Heart left ventricle (tissue), 13 donors: ENCODE data around the gene HLA-B.

Source experiments
- POLR2A ChIP-seq, 2 donors: fragments of 450-650 bp; IDR thresholded peaks; one replicate each; pipeline ENCODE4 v1.6.1; 2017; ENCODE audit warnings: antibody characterized with exemption in 2 of 2, mild to moderate bottlenecking in 2 of 2, moderate library complexity in 2 of 2
- TF ChIP-seq, protein P1 (sequence below), 12 donors: fragments of 200-600 bp; sonication (generic) in 4 of 12; IDR thresholded peaks; one replicate each; pipeline versions ENCODE4 v1.5.0 to v1.8.0; 2018 to 2022; ENCODE audit warnings: antibody characterized with exemption in 12 of 12, mild to moderate bottlenecking in 5 of 12
- donor health status: ischemic (EF 13 %, LVEDD 7.1; RV severe dilation, severe dysfunction).
- donor health status: DM: no; HTN: yes; CAD: no.
- donor health status: DM: no; HTN: no; CAD: no.
- donor health status: ischemic (EF 25% LVEDD 6.9; RV normal size, moderate dysfunction).
- donor health status: ischemic (EF 25% LVEDD 5.7; RV mildly dilated, moderate dysfunction).
- donor health status: ischemic (EF 35%, LVEDD 5.7; RV mildly dilated, moderate dysfunction).
- donor health status: nonischemic (EF 11% LVEDD 7.7; RV severe dilation, severe dysfunction).
- donor health status: DM: yes; HTN: yes; CAD: no.
- donor health status: PGD.
- donor health status: ischemic (EF 29% LVEDD 5.4; RV normal size, mild dysfunction).
- donor health status: nonischemic (EF 23%, LVEDD 6.1; RV moderate dilation, normal function).

DNA sequence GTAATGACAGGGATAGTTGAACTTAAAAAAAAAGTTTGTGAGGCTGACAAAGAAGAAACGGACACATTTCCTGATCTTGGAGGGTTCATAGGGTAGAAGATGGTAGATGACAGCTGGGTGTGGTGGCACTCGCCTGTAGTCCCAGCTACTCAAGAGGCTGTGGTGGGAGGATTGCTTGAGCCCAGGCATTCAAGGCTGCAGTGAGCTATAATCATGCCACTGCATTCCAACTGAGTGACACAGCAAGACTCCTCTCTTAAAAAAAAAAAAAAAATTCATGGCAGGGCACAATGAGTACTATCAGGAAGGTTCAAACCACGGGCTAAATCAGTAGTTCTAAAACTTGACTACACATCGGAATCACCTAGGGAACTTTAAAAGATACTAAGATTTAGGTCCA, 44.4 kb upstream of the HLA-B start:
- TF ChIP-seq, protein P1, sequence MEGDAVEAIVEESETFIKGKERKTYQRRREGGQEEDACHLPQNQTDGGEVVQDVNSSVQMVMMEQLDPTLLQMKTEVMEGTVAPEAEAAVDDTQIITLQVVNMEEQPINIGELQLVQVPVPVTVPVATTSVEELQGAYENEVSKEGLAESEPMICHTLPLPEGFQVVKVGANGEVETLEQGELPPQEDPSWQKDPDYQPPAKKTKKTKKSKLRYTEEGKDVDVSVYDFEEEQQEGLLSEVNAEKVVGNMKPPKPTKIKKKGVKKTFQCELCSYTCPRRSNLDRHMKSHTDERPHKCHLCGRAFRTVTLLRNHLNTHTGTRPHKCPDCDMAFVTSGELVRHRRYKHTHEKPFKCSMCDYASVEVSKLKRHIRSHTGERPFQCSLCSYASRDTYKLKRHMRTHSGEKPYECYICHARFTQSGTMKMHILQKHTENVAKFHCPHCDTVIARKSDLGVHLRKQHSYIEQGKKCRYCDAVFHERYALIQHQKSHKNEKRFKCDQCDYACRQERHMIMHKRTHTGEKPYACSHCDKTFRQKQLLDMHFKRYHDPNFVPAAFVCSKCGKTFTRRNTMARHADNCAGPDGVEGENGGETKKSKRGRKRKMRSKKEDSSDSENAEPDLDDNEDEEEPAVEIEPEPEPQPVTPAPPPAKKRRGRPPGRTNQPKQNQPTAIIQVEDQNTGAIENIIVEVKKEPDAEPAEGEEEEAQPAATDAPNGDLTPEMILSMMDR (IDR thresholded peaks at IDR 0.05) = no peak
- peak in 1 of 2 donors; percentile 44 for TF ChIP-seq POLR2A (IDR thresholded peaks at IDR 0.05)
